Left hindlimb (tissue), 1 donor: ENCODE data around the gene RASD2.
"Not testable (repeated sequence)": the region's sequence is repeated elsewhere in the genome, so short reads cannot be mapped to it uniquely, and the experiment has no call there.

Experiments
- DNase-seq: peaks from one replicate; pipeline ENCODE4 v3.0.0-alpha.2; 2018

RASD2 gene, protein sequence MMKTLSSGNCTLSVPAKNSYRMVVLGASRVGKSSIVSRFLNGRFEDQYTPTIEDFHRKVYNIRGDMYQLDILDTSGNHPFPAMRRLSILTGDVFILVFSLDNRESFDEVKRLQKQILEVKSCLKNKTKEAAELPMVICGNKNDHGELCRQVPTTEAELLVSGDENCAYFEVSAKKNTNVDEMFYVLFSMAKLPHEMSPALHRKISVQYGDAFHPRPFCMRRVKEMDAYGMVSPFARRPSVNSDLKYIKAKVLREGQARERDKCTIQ

DNA sequence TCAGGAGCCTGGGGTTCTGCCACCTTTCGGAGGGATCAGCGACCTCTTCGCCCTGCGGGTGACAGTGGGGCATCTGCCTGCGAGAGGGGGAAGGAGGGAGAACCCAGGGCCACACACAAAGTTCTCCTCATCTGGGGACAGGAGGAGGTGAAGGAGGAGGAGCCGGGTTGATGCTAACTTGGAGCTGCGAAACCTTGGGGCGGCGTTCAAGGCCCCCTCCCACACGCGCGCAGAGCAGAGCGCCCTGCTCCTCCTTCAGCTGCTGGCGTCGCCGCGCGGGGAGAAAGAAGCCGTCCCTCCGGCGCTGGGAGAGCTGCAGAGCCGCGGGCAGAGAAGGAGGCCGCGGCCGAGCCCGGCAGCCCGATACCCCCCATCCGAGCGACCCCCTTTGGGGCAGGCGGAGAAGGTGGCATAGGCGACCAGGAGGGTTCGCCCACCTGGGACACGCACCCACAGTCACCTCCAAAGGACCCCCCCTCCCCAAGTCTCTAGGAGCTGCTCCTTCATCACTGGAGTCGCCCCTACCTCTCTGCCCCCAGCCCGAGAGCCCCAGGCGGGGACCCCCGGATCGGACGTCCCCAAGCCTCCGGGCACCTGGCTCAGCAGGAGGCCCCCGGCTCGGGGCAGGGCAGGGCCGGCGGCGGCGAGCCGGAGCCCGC, at the start of gene RASD2:
Gene RASD2, plus strand, starts transcription at position 237 of the 659 bp plus-strand sequence. CDS start 5,979 bp downstream, outside the sequence.
- no peak for DNase-seq

- DNase-seq = not testable (repeated sequence)
Measured at GRCh38 chr22:35491061-35491907, 49.3 kb upstream of the RASD2 start.

DNA sequence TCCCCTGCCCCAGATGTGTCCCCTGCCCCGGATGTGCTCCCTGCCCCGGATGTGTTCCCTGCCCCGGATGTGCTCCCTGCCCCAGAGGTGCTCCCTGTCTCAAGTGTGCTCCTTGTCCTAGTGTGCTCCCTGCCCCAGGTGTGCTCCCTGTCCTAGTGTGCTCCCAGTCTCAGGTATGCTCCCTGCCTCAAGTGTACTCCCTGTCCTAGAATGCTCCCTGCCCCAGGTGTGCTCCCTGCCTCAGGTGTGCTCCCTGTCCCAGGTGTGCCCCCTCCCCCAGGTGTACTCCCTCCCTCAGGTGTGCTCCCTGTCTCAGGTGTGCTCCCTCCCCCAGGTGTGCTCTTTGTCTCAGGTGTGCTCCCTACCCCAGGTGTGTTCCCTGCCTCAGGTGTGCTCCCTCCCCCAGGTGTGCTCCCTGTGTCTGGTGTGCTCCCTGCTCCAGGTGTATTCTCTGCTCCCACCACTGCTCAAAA, 48.7 kb upstream of the RASD2 start:
- no peak for DNase-seq

DNA sequence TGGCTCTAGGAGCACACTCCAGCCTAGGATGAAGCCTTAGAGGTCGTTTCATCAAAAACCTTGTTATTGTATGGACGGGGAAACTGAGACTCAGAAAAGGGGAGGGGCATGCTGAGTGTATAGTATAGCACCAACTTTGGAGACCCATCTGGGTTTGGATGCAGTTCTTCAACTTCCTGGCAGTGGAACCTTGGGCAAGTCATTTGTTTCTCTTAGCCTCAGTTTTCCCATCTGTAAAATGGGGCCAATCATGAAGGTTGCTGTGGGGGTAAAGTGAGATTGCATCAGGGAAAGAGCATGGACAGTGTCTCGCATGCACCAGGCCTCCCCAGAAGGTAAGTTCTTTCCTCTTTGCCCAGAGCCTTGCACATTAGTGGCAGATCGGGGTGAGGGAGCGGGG, 47.6 kb upstream of the RASD2 start:
- DNase-seq = no peak

GRCh38 chr22:35495711-35496110, 44.9 kb upstream of the RASD2 start:
- DNase-seq = not testable (repeated sequence)

GRCh38 chr22:35496768-35497312, 43.8 kb upstream of the RASD2 start:
- no peak for DNase-seq

- DNase-seq = no peak
Measured at GRCh38 chr22:35498026-35498800, 42.4 kb upstream of the RASD2 start.

DNA sequence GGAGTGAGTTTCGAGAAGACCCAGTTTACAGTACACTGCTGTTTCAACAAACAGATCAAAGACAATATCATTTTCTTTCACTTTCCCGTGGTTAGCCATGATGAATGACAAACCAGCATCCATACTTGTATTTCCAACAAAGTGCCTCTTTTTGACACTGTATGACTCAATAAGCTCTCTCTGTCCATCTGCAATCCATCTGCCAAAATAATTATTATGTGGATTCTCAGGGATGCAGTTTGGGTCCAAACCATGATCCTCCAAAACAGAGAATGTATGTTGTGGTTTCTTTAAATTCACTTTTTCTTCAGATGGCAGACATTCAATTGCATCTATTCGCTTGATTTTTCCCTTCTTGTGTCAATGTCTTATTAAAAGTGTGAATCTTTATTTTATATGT, 37.8 kb upstream of the RASD2 start:
- DNase-seq = no peak

GRCh38 chr22:35505399-35506258, 35.0 kb upstream of the RASD2 start:
- DNase-seq = no peak

- no peak for DNase-seq
Measured at GRCh38 chr22:35506259-35506570, 34.4 kb upstream of the RASD2 start.

DNA sequence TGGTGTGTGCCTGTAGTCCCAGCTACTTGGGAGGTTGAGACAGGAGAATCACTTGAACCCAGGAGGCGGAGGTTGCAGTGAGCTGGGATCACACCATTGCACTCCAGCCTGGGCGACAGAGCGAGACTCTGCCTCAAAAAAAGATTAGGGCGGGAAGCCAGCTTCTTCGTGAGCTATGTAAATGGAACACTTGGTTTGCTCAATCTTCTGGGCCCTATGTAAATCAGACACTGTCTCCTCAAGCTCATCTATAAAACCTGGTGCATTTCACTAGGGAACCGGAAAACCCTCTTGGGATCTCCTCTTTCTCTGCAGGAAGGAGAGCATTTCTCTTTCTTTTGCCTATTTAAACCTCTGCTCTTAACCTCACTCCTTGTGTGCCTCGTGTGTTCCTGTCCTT, 32.8 kb upstream of the RASD2 start:
- DNase-seq = not testable (repeated sequence)

DNA sequence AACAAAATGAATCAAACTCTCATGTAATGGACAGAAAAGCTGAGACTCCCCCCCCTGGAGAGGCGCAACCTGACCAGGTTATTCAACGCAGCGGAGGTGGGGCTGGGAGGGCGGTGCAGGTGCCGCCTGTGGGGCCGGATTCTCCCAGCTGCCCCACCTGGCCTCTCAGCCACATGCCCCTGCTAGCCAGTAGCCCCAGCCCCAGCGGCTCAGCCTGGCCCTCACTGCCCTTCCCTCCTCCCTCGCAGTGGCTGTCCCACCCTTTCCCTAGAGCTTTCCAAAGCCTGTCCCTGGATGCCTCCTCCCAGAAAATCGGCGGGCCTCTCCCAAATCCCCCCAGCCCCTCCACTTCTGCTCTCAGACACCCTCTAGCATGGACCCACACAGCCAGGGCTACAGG, 31.2 kb upstream of the RASD2 start:
- DNase-seq = no peak

DNA sequence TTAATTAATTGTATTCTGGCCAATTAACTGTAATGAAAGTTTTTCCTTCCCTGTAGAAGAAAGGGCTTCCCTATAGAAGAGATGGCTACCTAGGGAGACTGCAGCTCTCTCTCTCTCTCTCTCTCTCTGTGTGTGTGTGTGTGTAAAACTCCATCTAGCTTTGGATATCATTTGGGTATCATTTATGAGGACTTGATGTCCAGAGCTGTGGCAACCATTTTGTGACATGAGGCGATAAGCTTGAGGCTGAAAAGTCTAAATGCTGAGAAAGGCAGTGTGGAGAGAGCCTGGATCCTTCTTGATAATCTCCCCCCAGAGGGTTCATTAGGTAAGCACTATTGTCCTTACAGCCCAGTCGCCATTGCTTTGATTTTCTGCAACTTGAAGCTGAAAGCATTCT, 30.7 kb upstream of the RASD2 start:
- no peak for DNase-seq

- DNase-seq = no peak
Measured at GRCh38 chr22:35510481-35510934, 30.1 kb upstream of the RASD2 start.

DNA sequence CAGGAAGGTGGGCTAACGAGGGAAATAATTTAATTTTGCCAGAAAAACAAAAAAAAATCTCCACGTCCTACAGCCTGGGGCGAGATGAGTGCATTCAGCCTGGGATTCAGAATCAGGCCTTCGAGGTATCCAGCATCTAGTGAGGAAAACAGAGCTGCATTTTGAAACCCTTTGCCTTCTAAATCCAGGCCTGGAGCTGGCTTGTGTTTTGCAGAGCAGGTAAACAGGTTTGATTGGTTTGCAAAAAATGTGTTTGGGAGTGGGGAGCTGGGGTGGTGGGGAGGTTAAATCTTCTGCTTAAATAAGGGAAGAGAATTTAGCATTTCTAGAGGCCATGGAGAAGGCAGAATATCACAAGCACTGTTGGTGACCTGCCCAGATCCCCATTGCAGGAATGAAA, 29.7 kb upstream of the RASD2 start:
- DNase-seq = no peak

DNA sequence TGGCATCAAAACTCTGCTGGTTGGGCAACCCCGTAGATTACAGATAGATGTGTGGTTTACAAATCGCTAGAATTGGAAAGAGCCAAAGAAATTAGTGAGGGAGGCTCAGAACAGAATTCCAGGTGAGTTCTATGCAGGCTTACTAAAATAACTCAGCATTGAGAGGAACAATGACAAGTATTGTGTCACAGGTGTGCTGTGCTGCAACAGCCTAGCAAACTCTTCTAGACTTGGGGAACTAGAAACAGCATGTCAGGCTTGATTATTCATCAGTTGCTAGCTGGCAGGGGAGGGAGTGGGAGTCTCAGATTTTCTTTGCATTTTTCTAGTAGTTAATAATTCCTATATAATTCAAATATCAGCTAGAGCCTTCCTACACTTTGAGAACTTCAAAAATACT, 26.3 kb upstream of the RASD2 start:
- no peak for DNase-seq

DNA sequence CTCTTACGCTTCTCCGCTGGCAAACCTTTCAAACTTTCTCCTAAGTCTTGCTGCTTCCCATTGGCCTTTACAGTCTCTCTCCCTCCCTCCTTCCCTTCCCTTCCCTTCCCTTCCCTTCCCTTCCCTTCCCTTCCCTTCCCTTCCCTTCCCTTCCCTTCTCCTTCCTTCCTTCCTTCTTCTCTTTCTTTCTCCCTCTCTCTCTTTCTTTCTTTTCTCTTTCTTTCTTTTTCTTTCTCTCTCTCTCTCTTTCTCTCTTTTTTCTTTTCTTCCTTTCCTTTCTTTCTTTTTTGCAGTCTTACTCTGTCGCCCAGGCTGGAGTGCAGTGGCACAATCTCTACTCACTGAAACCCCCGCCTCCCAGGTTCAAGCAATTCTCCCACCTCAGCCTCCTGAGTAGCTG, 24.7 kb upstream of the RASD2 start:
- DNase-seq = not testable (repeated sequence)

DNA sequence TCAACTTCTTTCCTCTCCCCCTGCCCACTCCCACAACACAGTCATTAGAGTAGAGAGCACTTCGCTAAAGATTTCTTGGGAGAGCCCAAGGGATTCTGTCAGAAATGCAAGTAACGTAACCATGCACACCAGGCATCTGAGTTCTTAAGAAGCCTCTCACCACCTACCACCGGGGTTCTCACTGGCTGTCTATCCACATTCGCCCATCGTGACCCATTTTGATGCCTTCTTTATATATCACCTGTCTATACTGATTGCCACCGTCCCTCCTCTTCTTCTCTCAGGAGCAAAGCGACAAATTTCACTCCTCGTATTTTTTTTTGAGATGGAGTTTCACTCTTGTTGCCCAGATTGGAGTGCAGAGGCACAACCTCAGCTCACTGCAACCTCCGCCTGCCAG, 23.9 kb upstream of the RASD2 start:
- DNase-seq = no peak

DNA sequence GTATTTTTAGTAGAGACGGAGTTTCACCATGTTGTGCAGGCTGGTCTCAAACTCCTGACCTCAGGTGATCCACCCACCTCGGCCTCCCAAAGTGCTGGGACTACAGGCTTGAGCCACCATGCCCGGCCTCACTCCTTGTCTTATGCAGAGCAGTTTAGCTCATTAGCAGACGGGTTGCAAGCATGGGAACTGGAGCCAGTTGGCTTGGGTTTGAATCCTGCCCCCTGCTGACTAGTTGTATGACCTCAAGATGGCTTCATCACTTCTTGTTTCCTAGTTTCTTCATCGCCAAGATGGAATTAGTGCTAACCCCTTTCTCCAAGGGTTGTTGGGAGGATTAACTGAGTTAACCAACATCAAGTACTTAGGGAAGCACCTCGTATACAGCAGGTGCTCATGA, 23.4 kb upstream of the RASD2 start:
- DNase-seq = no peak

DNA sequence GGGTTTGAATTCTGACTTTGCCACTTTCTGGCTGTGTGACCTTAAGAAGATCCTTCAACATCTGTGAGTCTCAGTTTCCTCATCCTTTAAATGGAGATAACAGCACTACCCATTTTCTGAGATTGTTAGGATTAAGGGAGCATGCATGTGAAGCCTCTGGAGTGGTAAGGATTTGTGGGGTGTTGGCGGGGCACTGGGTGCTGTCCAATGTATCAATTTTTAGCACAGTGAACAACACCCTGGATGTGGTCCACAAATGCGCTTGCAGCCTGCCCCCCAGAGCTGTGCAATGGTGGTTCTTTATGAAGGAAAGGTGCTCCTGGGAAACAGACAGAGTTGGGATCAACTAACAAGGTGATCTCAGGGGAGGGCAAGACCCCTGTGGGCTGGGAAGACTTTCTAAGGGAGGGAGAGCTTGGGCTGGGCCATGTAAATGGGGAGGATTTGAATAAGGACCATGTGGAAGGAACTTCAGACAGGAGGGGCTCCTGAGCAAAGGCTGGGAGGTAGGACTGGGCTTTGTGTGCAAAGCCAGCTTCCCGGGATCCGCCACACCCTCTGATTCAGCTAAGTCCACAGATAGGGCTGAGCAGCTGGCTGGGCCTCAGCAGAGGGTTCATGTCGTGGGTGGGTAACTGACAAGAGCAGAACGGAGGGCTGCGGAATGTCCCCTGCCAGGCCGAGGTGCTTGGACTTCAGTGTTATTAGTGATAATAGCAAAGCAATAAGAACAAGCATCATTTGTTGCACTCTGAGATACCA, 22.7 kb upstream of the RASD2 start:
- DNase-seq = no peak

DNA sequence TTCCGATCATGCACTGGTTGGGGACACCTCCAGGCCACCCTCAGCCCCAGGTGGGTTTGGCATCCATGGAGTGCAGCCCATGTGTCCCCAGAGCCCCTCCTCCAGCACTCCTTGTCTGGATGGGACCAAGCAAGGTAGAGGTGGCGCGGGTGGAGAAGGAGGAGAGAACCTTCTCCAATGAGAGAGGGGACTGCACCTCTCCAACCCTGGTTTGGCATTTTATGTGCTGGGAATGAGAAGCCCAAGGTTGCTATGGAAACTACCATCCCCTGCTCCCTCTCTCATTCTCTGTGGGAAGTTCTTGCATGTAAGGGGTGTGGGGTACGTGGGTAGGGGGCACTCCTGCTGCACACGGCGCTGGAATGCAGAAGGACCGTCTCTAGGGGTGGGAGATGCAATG, 21.8 kb upstream of the RASD2 start:
- no peak for DNase-seq
